HG03064 (cell line): ENCODE measurements around the gene WDSUB1.

Experiments used
- ATAC-seq: cut with Tn5 transposase; IDR thresholded peaks from one replicate; pipeline ENCODE4 v1.9.1; 2021; ENCODE audit warnings: low read depth; ENCODE audit not compliant: unreplicated experiment

WDSUB1 gene

GRCh38 chr2:159199761-159200465 is 86.6 kb downstream of the WDSUB1 start:
- no peak for ATAC-seq

GRCh38 chr2:159199236-159199635 is 87.3 kb downstream of the WDSUB1 start:
- ATAC-seq = no peak

GRCh38 chr2:159196393-159196925 is 90.0 kb downstream of the WDSUB1 start:
- no peak for ATAC-seq

DNA sequence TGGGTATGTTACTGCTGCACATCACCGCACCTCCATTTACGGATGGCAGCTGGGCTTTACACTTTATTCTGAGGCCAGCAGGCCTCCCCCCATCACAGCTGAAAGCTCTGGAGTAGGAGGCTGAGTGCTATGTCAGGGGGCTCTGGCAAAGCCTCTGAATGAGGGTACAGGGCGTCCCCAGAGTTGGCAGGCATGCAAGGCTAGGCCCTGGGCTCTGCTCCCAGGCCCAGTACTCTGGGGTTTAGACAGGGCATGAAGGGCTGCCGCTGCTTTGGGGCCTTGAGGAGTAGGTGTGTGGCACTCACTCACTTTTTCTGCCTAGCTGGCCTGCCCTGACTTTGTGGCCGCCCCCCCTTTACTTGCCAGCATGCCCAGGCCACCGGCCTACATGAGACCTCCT is 90.8 kb downstream of the WDSUB1 start:
- ATAC-seq = no peak

DNA sequence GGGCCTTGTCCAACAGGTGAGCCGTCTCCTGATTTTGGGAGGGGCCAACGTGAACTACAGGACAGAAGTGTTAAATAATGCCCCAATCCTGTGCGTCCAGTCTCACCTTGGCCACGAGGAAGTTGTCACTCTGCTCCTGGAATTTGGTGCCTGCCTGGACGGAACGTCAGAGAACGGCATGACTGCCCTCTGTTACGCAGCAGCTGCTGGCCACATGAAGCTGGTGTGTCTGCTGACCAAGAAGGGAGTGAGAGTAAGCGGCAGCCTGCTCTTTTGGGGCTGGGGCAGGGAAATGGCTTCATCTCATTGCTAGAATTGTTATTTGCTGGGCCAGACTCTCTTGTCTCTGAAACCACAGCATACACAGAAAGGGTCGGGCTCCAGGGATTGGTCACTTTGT is 92.3 kb downstream of the WDSUB1 start:
- no peak for ATAC-seq

DNA sequence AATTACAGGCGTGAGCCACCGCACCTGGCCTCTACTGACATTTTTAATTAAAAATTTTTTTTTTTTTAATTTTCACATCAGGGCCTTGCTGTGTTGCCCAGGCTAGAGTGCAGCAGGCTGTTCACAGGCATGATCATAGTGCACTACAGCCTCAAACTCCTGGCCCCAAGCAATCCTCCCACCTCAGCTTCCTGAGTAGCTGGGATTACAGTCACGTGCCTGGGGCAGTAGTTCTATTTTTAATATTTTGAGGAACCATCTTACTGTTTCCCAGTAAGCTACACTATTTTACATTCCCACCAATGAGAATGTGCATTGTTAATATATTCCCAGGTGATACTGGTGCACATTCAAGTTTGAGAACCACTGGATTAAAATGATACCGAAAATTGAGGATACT is 92.7 kb downstream of the WDSUB1 start:
- no peak for ATAC-seq

GRCh38 chr2:159192371-159192918 is 94.1 kb downstream of the WDSUB1 start:
- no peak for ATAC-seq

DNA sequence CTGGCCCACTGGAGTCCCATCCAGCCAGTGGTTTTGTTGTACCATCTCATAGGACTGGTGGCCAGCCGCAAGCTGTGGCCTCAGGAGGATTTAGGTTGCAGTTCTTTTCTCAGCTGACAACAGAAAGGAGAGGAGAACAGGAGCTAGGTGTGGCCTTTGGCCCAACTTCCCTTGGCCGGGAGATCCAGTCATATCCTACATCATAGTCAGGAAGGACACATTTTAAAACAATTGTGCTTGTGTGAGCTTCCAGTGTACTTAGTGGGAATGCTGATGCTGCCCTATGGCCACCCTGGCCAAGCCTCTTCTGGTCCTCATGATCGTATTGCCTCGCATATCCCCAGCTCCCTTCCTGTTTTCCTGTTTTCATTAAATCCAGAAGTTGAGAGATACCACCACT is 98.1 kb downstream of the WDSUB1 start:
- ATAC-seq = no peak

DNA sequence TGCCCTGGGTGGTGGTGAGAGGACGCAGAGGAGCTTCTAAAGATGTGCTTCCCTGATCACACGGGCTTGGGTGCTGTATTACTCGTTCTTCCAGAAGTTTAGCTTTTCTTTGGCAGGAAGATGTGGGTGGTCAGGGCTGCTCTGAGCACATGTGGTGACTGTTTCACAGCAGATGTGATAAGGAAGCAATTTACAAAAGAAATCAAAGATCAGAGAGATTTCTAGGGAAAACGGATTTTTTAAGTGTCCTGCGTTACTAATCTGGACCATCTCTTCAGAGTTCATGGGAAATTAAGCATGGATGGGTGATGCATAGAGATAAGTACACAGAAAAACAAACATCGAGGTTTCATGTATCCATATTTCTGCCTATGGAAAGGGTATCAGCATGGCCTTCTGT is 99.4 kb downstream of the WDSUB1 start:
- ATAC-seq = no peak

DNA sequence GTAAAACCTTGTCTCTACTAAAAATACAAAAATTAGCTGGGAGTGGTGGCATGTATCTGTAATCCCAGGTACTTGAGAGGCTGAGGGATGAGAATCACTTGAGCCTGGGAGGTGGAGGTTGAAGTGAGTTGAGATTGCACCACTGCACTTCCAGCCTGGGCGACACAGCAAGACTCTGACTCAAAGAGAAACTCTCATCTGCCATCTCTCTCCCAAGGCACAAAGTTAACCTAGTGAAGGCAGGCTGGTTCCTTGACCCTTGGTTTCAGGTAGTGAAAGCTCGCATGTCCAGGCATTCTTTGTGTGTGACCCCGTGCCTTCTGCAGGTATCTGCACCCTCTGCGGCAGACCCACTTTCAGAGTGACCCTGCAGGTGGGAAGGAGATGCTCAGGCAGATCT is 100.0 kb downstream of the WDSUB1 start:
- ATAC-seq = no peak
